H9 (cell line): ENCODE data around the gene SZT2. TPM values are rescaled to one million over a fixed set of nuclear protein-coding genes. Genes with fewer than 3 reads are reported as not detected.

Source experiments
- DNase-seq: peaks from one replicate; pipeline ENCODE4 v3.0.0-alpha.2; 2017
- H2AFZ ChIP-seq: one replicate; pipeline ENCODE4 v1.6.1; 2013; ENCODE audit warnings: mild to moderate bottlenecking, low read length, control low read depth, moderate library complexity
- H2AK5ac ChIP-seq: 2 replicates; pipeline ENCODE4 v1.6.1; 2013; ENCODE audit warnings: low read length, control low read depth, mixed read lengths; ENCODE audit not compliant: insufficient read length
- H2BK120ac ChIP-seq: one replicate; pipeline ENCODE4 v1.6.1; 2013; ENCODE audit warnings: low read depth, mild to moderate bottlenecking, low read length, control low read depth, inconsistent platforms; ENCODE audit not compliant: poor library complexity, severe bottlenecking
- H2BK12ac ChIP-seq: 2 replicates; pipeline ENCODE4 v1.6.1; 2013; ENCODE audit warnings: low read length, control low read depth, mixed read lengths, low read depth; ENCODE audit not compliant: insufficient read length
- H2BK15ac ChIP-seq: 2 replicates; pipeline ENCODE4 v1.6.1; 2013; ENCODE audit warnings: low read depth, low read length, control low read depth
- H2BK20ac ChIP-seq: one replicate; pipeline ENCODE4 v1.6.1; 2013; ENCODE audit warnings: low read depth, mild to moderate bottlenecking, low read length, control low read depth, inconsistent platforms; ENCODE audit not compliant: poor library complexity, severe bottlenecking
- H2BK5ac ChIP-seq: 2 replicates; pipeline ENCODE4 v1.6.1; 2013; ENCODE audit warnings: low read length, control low read depth, mixed read lengths; ENCODE audit not compliant: insufficient read length
- H3K14ac ChIP-seq: 2 replicates; pipeline ENCODE4 v1.6.1; 2013; ENCODE audit warnings: low read length, control low read depth; ENCODE audit not compliant: insufficient read depth
- H3K18ac ChIP-seq: 2 replicates; pipeline ENCODE4 v1.6.1; 2013; ENCODE audit warnings: low read depth, mild to moderate bottlenecking, mixed read lengths, low read length, control low read depth; ENCODE audit not compliant: insufficient read length
- H3K23ac ChIP-seq: 2 replicates; pipeline ENCODE4 v1.6.1; 2013; ENCODE audit warnings: low read length, control low read depth, mixed read lengths, low read depth; ENCODE audit not compliant: insufficient read length
- H3K23me2 ChIP-seq: 2 replicates; pipeline ENCODE4 v1.6.1; 2013; ENCODE audit warnings: low read depth, mild to moderate bottlenecking, mixed read lengths, low read length, control low read depth; ENCODE audit not compliant: insufficient read length, poor library complexity, severe bottlenecking
- H3K27ac ChIP-seq: 2 replicates; pipeline ENCODE4 v1.5.1; 2013; ENCODE audit warnings: low read length, control low read depth, mixed read lengths, low read depth; ENCODE audit not compliant: insufficient read length
- H3K27me3 ChIP-seq: 2 replicates; pipeline ENCODE4 v1.6.1; 2013; ENCODE audit warnings: low read length, control low read depth, inconsistent platforms; ENCODE audit not compliant: insufficient read depth
- H3K4ac ChIP-seq: 2 replicates; pipeline ENCODE4 v1.6.1; 2013; ENCODE audit warnings: low read depth, mild to moderate bottlenecking, control low read depth, inconsistent platforms, low read length, moderate library complexity
- H3K4me1 ChIP-seq: 2 replicates; pipeline ENCODE4 v1.6.1; 2013; ENCODE audit warnings: low read length, control low read depth, inconsistent platforms; ENCODE audit not compliant: insufficient read depth
- H3K4me2 ChIP-seq: 2 replicates; pipeline ENCODE4 v1.6.1; 2013; ENCODE audit warnings: low read length, control low read depth, mixed read lengths; ENCODE audit not compliant: insufficient read length, insufficient read depth
- H3K56ac ChIP-seq: 2 replicates; pipeline ENCODE4 v1.6.1; 2013; ENCODE audit warnings: low read depth, mild to moderate bottlenecking, mixed read lengths, low read length, control low read depth; ENCODE audit not compliant: insufficient read length
- H3K79me1 ChIP-seq: 2 replicates; pipeline ENCODE4 v1.6.1; 2013; ENCODE audit warnings: low read depth, mild to moderate bottlenecking, moderate library complexity, low read length, control low read depth, inconsistent platforms; ENCODE audit not compliant: insufficient read depth, poor library complexity, severe bottlenecking
- H3K79me2 ChIP-seq: 2 replicates; pipeline ENCODE4 v1.6.1; 2013; ENCODE audit warnings: low read length, control low read depth, inconsistent platforms; ENCODE audit not compliant: insufficient read depth
- H3K9ac ChIP-seq: 2 replicates; pipeline ENCODE4 v1.6.1; 2013; ENCODE audit warnings: low read length, control low read depth, mixed read lengths; ENCODE audit not compliant: insufficient read length; ENCODE audit errors: extremely low read depth
- H3K9me3 ChIP-seq: one replicate; pipeline ENCODE4 v1.6.1; 2013; ENCODE audit warnings: low read depth, low read length, inconsistent platforms; ENCODE audit not compliant: control insufficient read depth
- H3T11ph ChIP-seq: one replicate; pipeline ENCODE4 v1.6.1; 2013; ENCODE audit warnings: mild to moderate bottlenecking, low read length, control low read depth, inconsistent platforms
- H4K20me1 ChIP-seq: one replicate; pipeline ENCODE4 v1.6.1; 2013; ENCODE audit not compliant: control insufficient read depth, insufficient read length, insufficient read depth
- H4K5ac ChIP-seq: 2 replicates; pipeline ENCODE4 v1.6.1; 2013; ENCODE audit warnings: low read depth, mild to moderate bottlenecking, mixed read lengths, low read length, control low read depth; ENCODE audit not compliant: insufficient read length
- H4K8ac ChIP-seq: replicated peaks from 2 replicates; pipeline ENCODE4 v1.6.1; 2013; ENCODE audit warnings: low read length, control low read depth, mixed read lengths, low read depth; ENCODE audit not compliant: insufficient read length
- H4K91ac ChIP-seq: 2 replicates; pipeline ENCODE4 v1.6.1; 2013; ENCODE audit warnings: low read depth, mild to moderate bottlenecking, moderate library complexity, mixed read lengths, low read length, control low read depth; ENCODE audit not compliant: insufficient read length
- H3K27ac Mint-ChIP-seq, 3 experiments: 2 replicates in 2 of 3; 3 replicates in 1 of 3; pipeline ENCODE4 v1.8.0; 2020 to 2021; ENCODE audit warnings: mixed read lengths in 3 of 3, mild to moderate bottlenecking in 1 of 3, moderate library complexity in 1 of 3
- H3K27me3 Mint-ChIP-seq: 2 replicates; pipeline ENCODE4 v1.8.0; 2021; ENCODE audit warnings: low read depth, mild to moderate bottlenecking, moderate library complexity, mixed read lengths
- H3K36me3 Mint-ChIP-seq, 3 experiments: 2 replicates in 2 of 3; 3 replicates in 1 of 3; pipeline ENCODE4 v1.8.0; 2020 to 2021; ENCODE audit warnings: low read depth in 3 of 3, mixed read lengths in 3 of 3; ENCODE audit not compliant: insufficient read depth in 1 of 3
- H3K4me1 Mint-ChIP-seq, 2 experiments: 2 replicates each; pipeline ENCODE4 v1.8.0; 2020; ENCODE audit warnings: mixed read lengths in 2 of 2
- H3K4me3 Mint-ChIP-seq, 2 experiments: 2 replicates in 1 of 2; 3 replicates in 1 of 2; pipeline ENCODE4 v1.8.0; 2020 to 2021; ENCODE audit warnings: mild to moderate bottlenecking in 2 of 2, mixed read lengths in 2 of 2, moderate library complexity in 1 of 2
- H3K9me3 Mint-ChIP-seq, 2 experiments: 2 replicates in 1 of 2; 3 replicates in 1 of 2; pipeline ENCODE4 v1.8.0; 2020; ENCODE audit warnings: mild to moderate bottlenecking in 2 of 2, mixed read lengths in 2 of 2, moderate library complexity in 1 of 2
- CTCF ChIP-seq: fragments of 200-600 bp; sonication (generic); conservative IDR thresholded peaks from 3 replicates; pipeline ENCODE4 v1.8.0; 2021; ENCODE audit warnings: antibody characterized with exemption, mild to moderate bottlenecking
- WGBS: extraction: QIAGEN DNeasy Blood & Tissue Kit; methylation state at CpG from one replicate; pipeline ENCODE4 v1.1.7; 2013; ENCODE audit warnings: missing lambda C conversion rate, low lambda C conversion rate, mixed read lengths; ENCODE audit not compliant: insufficient read length; ENCODE audit errors: extremely low coverage; 5-methylcytosine and 5-hydroxymethylcytosine counted together
- total RNA-seq: library from RNA; stranded (reverse); gene quantifications from 2 replicates; pipeline ENCODE4 v1.2.1, GENCODE V29; 2021

The SZT2 gene
- total RNA-seq, 1 experiment from 2014 or later, result 16.8 TPM

- Mint-ChIP-seq H3K27ac (no peak overlapping the region; a peak in 1 of 7 replicates), H3K4me3 (no peak overlapping the region), H3K36me3 (peaks cover 5 to 55% (median 38%) of the 10 kb centered on the region in 3 experiments; a peak in 6 of 7 replicates), H3K9me3 (no peaks in the 10 kb centered on the region), H3K4me1 (peaks cover 3 to 7% of the 10 kb centered on the region in 2 experiments), H3K27me3 (no peaks in the 10 kb centered on the region)
- Histone ChIP-seq H2BK15ac (no peak overlapping the region), H3K79me2 (no peaks in the 10 kb centered on the region), H3K18ac (no peak overlapping the region), H3K27ac (no peak overlapping the region), H3K14ac (no peak overlapping the region), H3K79me1 (no peaks in the 10 kb centered on the region), H2BK5ac (no peak overlapping the region), H3K4me1 (no peaks in the 10 kb centered on the region), H2BK120ac (no peak overlapping the region), H3K4me2 (no peak overlapping the region), H4K5ac (no peak overlapping the region), H3K23ac (no peak overlapping the region), H3K23me2 (no peaks in the 10 kb centered on the region), H3K56ac (no peak overlapping the region), H4K8ac (no peak overlapping the region), H3K4ac (no peak overlapping the region), H3K27me3 (no peaks in the 10 kb centered on the region), H2BK12ac (no peak overlapping the region), H2AK5ac (no peak overlapping the region), H2AFZ (no peak overlapping the region), H3T11ph (no peak overlapping the region), H3K9me3 (no peaks in the 10 kb centered on the region), H4K20me1 (no peaks in the 10 kb centered on the region), H4K91ac (no peak overlapping the region), H3K9ac (no peak overlapping the region), H2BK20ac (no peak overlapping the region)
- no peak for TF ChIP-seq CTCF
- DNase-seq, result no peak
- no CpG with 5 or more reads among the region's 6 CpGs for WGBS
Measured at GRCh38 chr1:43382027-43382779, 7.5 kb upstream of the SZT2 start.
